Amygdala (tissue), 56 donors: ENCODE data around the gene CCNB3.

Experiments
- DNase-seq, 56 donors: peaks; one replicate each; lab custom pipeline; 2025; lab: John Stamatoyannopoulos, UW

CCNB3 gene

GRCh38 chrX:50372966-50373365, 168.4 kb downstream of the CCNB3 start:
- no peak for DNase-seq

- no peak for DNase-seq
These were observed 171.1 kb downstream of the CCNB3 start for GRCh38 chrX:50375481-50376267.

GRCh38 chrX:50381729-50382415, 177.3 kb downstream of the CCNB3 start:
- no peak for DNase-seq

GRCh38 chrX:50386520-50386919, 182.0 kb downstream of the CCNB3 start:
- no peak for DNase-seq

- DNase-seq: no peak
These were observed 189.3 kb downstream of the CCNB3 start for GRCh38 chrX:50393902-50394301.
